Common myeloid progenitor, CD34-positive (primary cell): Measurements from ENCODE around the gene PLET1.

Experiments used
- CTCF ChIA-PET: fragments of 350-600 bp; sonication (Branson Sonifier 250); formaldehyde crosslinking; loops from one replicate; lab custom pipeline; 2021; ENCODE audit warnings: antibody characterized with exemption; lab: Charles Lee
- POLR2A ChIA-PET: fragments of 350-600 bp; sonication (Branson Sonifier 250); formaldehyde crosslinking; loops from one replicate; lab custom pipeline; 2021; ENCODE audit warnings: antibody characterized with exemption; lab: Charles Lee
- DNase-seq, 3 donors: peaks; one replicate each; pipeline versions ENCODE4 v3.0.0 to v3.0.0-alpha.2; 2013
- H3K27ac ChIP-seq, 2 experiments: 1 replicate in 1 of 2; 2 replicates in 1 of 2; pipeline ENCODE4 v1.7.0; 2013; ENCODE audit warnings: inconsistent platforms in 2 of 2, low read length in 2 of 2, mild to moderate bottlenecking in 2 of 2, low read depth in 1 of 2, moderate library complexity in 1 of 2; ENCODE audit not compliant: severe bottlenecking in 2 of 2, insufficient read depth in 1 of 2, poor library complexity in 1 of 2
- H3K27me3 ChIP-seq, 5 experiments: replicated peaks in 2 of 5; 1 replicate in 3 of 5; 2 replicates in 2 of 5; pipeline versions ENCODE4 v1.6.1 to v1.7.0; 2013; ENCODE audit warnings: low read length in 4 of 5, mild to moderate bottlenecking in 2 of 5, moderate library complexity in 2 of 5, inconsistent platforms in 1 of 5; ENCODE audit not compliant: insufficient read depth in 5 of 5, control insufficient read depth in 4 of 5
- H3K36me3 ChIP-seq, 4 experiments: 1 replicate in 2 of 4; 2 replicates in 2 of 4; pipeline versions ENCODE4 v1.6.1 to v1.7.0; 2013; ENCODE audit warnings: low read length in 3 of 4, control low read depth in 1 of 4, mild to moderate bottlenecking in 1 of 4; ENCODE audit not compliant: control insufficient read depth in 4 of 4, insufficient read depth in 4 of 4
- H3K4me1 ChIP-seq, 4 experiments: 1 replicate in 3 of 4; 2 replicates in 1 of 4; pipeline versions ENCODE4 v1.6.1 to v1.7.1; 2013; ENCODE audit warnings: low read length in 3 of 4, mild to moderate bottlenecking in 3 of 4, control low read depth in 1 of 4, inconsistent platforms in 1 of 4, moderate library complexity in 1 of 4; ENCODE audit not compliant: control insufficient read depth in 4 of 4, insufficient read depth in 4 of 4; ENCODE audit errors: control extremely low read depth in 1 of 4
- H3K4me3 ChIP-seq, 7 experiments: 1 replicate in 4 of 7; 2 replicates in 3 of 7; pipeline versions ENCODE4 v1.5.1 to v1.7.0; 2013; ENCODE audit warnings: mild to moderate bottlenecking in 7 of 7, low read length in 6 of 7, moderate library complexity in 6 of 7, inconsistent platforms in 2 of 7, low read depth in 2 of 7, control low read depth in 1 of 7; ENCODE audit not compliant: insufficient read depth in 4 of 7, control insufficient read depth in 1 of 7; ENCODE audit errors: extremely low read depth in 1 of 7
- H3K9me3 ChIP-seq, 5 experiments: 1 replicate in 4 of 5; 2 replicates in 1 of 5; pipeline versions ENCODE4 v1.6.1 to v1.7.1; 2013; ENCODE audit warnings: low read length in 4 of 5, mild to moderate bottlenecking in 2 of 5, inconsistent platforms in 1 of 5, low read depth in 1 of 5, moderate library complexity in 1 of 5; ENCODE audit not compliant: control insufficient read depth in 4 of 5, insufficient read depth in 2 of 5; ENCODE audit errors: control extremely low read depth in 1 of 5
- WGBS: methylation state at CpG from one replicate; pipeline ENCODE4 v1.1.5; 2013; ENCODE audit not compliant: insufficient coverage; 5-methylcytosine and 5-hydroxymethylcytosine counted together

PLET1 gene

DNA sequence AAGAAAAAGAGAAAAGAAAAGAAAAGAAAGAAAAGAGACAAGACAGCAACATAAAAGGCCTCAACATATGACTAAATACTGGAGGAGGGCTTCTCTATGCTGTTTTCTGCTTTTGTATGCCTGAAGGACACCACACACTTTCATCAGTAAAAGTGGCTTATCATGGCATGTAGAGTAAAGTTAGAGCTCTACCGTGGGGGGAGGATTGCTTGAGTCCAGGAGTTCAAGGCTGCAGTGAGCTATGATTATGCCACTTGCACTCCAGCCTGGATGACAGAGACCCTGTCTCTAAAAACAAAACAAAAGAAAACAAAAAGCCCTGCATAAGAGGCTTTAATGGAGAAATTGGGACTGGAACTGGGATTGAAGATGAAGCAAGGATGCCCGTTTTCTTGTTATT lies 28.7 kb downstream of the PLET1 start:
- Histone ChIP-seq H3K27me3 (no peaks in the 10 kb centered on the region), H3K27ac (no peak overlapping the region), H3K4me3 (no peak overlapping the region), H3K4me1 (peaks cover 3 to 9% (median 7%) of the 10 kb centered on the region in 4 experiments), H3K36me3 (peaks cover 9 to 62% (median 35%) of the 10 kb centered on the region in 4 experiments), H3K9me3 (no peaks in the 10 kb centered on the region)
- ChIA-PET POLR2A (no interaction called here), CTCF (interaction anchor here (1.1 to 1.7 kb wide), 4 partner anchors 11 to 105 kb away, joined by 4 to 8 read pairs (median 5); no protein-coding TSS in a partner anchor)
- DNase-seq: no peak
- 100% methylated on average over 1 of the region's 2 CpGs for WGBS

DNA sequence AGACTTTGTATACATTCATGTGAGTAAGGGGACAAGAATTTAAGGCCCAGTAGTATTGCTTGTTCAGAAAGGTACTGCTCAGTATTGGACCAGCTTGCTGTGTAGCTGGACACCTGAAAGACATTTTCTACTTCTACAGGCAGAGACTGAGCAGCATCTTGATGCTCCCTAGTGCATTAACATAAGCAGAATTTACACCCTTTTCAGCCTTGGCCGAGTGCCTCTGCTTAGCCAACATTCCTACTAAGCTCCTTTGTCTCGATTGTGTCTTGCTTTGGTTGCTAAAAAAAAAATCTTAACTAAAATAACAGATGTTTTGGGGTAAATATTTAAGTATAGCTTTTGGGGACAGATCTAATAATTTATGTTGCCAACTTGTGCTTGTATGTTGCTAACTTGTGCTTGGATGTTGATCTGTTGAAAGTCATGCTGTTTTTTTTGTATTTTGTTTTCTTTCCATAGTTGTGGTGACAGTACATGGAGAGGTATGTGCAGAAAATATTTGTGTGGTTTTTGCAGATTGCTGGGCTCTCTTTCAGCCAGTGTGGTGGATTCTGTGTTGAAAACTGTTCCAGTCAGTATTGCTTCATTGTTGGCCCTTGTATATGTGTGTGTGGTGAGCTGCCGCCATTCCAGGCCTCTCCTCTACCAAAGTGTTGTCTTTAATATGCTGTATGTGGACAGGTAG lies 30.8 kb downstream of the PLET1 start:
- no CpG with 5 or more reads among the region's 3 CpGs for WGBS
- CTCF ChIA-PET: interaction anchor here (1.1 to 17.1 kb wide), 3 partner anchors 8 to 54 kb away, joined by 4 to 246 read pairs (median 8); no protein-coding TSS in a partner anchor
- POLR2A ChIA-PET: no interaction called here
- Histone ChIP-seq H3K4me1 (peaks cover 5 to 17% (median 11%) of the 10 kb centered on the region in 4 experiments), H3K27ac (no peak overlapping the region), H3K27me3 (no peaks in the 10 kb centered on the region), H3K9me3 (no peaks in the 10 kb centered on the region), H3K4me3 (no peak overlapping the region), H3K36me3 (peaks cover 3 to 45% (median 23%) of the 10 kb centered on the region in 4 experiments)
- DNase-seq: no peak

DNA sequence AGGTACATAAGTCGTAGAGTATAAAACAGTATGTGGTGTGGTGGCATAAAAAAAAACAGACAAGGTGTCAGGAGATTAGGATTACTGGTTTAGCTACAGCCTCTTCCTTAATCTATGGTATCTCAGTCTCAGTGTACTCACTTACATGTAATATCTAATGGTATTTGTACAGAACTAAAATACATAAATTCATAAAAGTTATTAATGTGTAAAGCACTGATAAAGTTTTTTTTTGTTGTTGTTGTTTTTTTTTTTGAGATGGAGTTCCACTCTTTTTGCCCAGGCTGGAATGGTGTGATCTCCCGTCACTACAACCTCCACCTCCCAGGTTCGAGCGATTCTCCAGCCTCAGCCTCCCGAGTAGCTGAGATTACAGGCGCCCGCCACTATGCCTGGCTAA lies 31.5 kb downstream of the PLET1 start:
- CTCF ChIA-PET: interaction anchor here (1.1 to 17.1 kb wide), 2 partner anchors 8 to 55 kb away, joined by 4 to 246 read pairs; no protein-coding TSS in a partner anchor
- no peaks in the 10 kb centered on the region for H3K9me3 ChIP-seq
- no peaks in the 10 kb centered on the region for H3K27me3 ChIP-seq
- H3K27ac ChIP-seq: no peak overlapping the region
- DNase-seq: no peak
- H3K36me3 ChIP-seq: peaks cover 3 to 45% (median 22%) of the 10 kb centered on the region in 4 experiments
- WGBS: 100% methylated on average over 1 of the region's 7 CpGs
- POLR2A ChIA-PET: interaction anchor here (0.7 kb wide), 1 partner anchor 319 kb away, joined by 4 read pairs; no protein-coding TSS in a partner anchor
- peaks cover 5 to 17% (median 11%) of the 10 kb centered on the region in 4 experiments for H3K4me1 ChIP-seq
- no peak overlapping the region for H3K4me3 ChIP-seq

DNA sequence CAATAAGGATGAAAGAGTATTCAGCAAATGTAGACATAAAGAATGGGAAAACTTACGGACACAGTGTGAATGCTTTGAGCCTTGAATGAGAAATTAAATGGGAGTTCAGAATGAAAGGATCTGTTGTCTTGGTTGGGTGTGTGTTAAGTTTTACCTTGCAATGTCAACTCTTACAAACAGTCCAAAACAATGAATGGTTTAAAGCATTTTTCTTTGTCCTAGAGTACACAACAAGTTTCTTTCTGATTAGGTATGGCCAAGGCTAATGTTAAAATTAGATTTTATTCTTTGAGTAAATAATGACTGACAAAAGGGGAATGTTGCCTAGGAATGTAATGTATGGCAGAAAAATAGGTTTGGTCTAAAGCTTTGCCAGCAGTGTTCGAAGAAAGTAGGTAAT lies 32.0 kb downstream of the PLET1 start:
- H3K36me3 ChIP-seq: peaks cover 3 to 41% (median 20%) of the 10 kb centered on the region in 4 experiments
- no peaks in the 10 kb centered on the region for H3K9me3 ChIP-seq
- ChIA-PET CTCF (interaction anchor here (17.1 kb wide), 1 partner anchor 55 kb away, joined by 246 read pairs; no protein-coding TSS in a partner anchor), POLR2A (interaction anchor here (0.7 kb wide), 1 partner anchor 319 kb away, joined by 4 read pairs; no protein-coding TSS in a partner anchor)
- peaks cover 5 to 17% (median 11%) of the 10 kb centered on the region in 4 experiments for H3K4me1 ChIP-seq
- H3K27me3 ChIP-seq: no peaks in the 10 kb centered on the region
- no peak overlapping the region for H3K4me3 ChIP-seq
- WGBS: 100% methylated on average over 1 of the region's 2 CpGs
- H3K27ac ChIP-seq: no peak overlapping the region
- DNase-seq: no peak

DNA sequence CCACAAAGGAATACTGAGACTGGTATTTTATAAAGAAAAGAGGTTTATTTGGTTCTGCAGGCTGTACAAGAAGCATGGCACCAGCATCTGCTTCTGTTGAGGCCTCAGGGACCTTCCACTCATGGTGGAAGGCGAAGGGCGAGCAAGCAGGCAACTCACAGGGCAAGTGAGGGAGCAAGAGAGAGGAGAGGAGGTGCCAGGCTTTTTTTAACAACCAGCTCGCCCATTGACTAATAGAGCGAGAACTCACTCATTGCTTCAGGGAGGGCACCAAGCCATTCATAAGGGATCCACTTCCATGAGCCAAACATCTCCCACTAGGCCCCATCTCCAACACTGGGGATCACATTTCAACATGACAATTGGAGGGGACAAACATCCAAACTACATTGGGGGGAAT lies 33.2 kb downstream of the PLET1 start:
- POLR2A ChIA-PET: no interaction called here
- no peak for DNase-seq
- peak overlapping the region in 1 of 2 experiments; percentile 98 for H3K27ac ChIP-seq

DNA sequence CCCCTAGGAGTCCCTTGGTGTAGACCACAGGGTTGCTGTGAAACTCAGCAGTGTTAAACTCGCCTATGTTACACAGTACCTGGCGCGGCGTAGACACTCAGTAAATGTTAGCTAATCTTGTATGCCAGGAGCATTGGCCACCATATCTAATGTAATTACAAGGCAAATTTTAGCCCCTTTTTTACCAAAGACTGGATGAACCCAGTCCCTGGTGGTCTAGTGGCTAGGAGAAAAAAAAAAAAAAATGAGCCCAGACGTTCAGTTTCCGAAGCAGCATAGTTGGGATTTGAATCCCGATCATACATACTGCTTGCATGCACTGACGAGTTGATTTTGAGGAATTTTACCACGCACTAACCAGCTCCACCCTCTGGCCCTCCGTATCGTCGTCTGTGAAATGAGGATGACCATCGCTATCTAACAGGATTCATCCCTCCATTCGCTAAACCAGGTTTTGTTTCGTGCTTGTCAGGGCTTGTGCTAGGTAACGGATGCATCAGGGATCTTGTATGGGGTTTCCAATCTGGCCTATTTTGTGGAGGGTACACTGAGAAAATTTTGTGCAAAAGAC lies 33.7 kb downstream of the PLET1 start:
- peaks cover 5 to 18% (median 12%) of the 10 kb centered on the region in 4 experiments for H3K4me1 ChIP-seq
- no peaks in the 10 kb centered on the region for H3K27me3 ChIP-seq
- ChIA-PET CTCF (interaction anchor here (1.8 to 17.1 kb wide), 2 partner anchors 34 to 57 kb away, joined by 3 to 246 read pairs; no protein-coding TSS in a partner anchor), POLR2A (interaction anchor here (1.2 kb wide), 1 partner anchor 108 kb away, joined by 4 read pairs; no protein-coding TSS in a partner anchor)
- peak overlapping the region; percentile 72 to 97 (median 84) for H3K4me3 ChIP-seq
- H3K9me3 ChIP-seq: no peaks in the 10 kb centered on the region
- DNase-seq: no peak
- peak overlapping the region; percentile 92 to 98 for H3K27ac ChIP-seq
- 16% methylated on average over 10 of the region's 16 CpGs for WGBS
- H3K36me3 ChIP-seq: peaks cover 3 to 31% (median 17%) of the 10 kb centered on the region in 4 experiments

More for the DNA sequence above, 33.2 kb downstream of the PLET1 start:
- Histone ChIP-seq H3K9me3 (no peaks in the 10 kb centered on the region), H3K4me1 (peaks cover 5 to 18% (median 12%) of the 10 kb centered on the region in 4 experiments), H3K36me3 (peaks cover 3 to 33% (median 17%) of the 10 kb centered on the region in 4 experiments), H3K27me3 (no peaks in the 10 kb centered on the region), H3K4me3 (peak overlapping the region in 6 of 7 experiments; percentile 72 to 89 (median 84))
- 89% methylated on average over 4 of the region's 4 CpGs for WGBS
- CTCF ChIA-PET: interaction anchor here (1.8 to 17.1 kb wide), 2 partner anchors 34 to 56 kb away, joined by 3 to 246 read pairs; no protein-coding TSS in a partner anchor
